ENCODE measurements around the gene LIN7C. TPM values are rescaled to one million over a fixed set of nuclear protein-coding genes. Genes with fewer than 3 reads are reported as not detected.

Gene LIN7C
- total and polyA plus RNA-seq, 2 donors: 12.4 to 14.2 TPM

GRCh38 chr11:27460158-27460978, 46.2 kb downstream of the LIN7C start:
- Histone ChIP-seq H3K9me3 (ENCODE audit: control insufficient read depth in 2 of 2, insufficient read depth in 1 of 2, low read length in 1 of 2) (no peaks in the 10 kb centered on the region), H3K4me3 (ENCODE audit: low read length in 2 of 2) (no peak overlapping the region), H3K27ac (ENCODE audit: low read depth in 1 of 2, low read length in 1 of 2) (no peak overlapping the region), H3K36me3 (ENCODE audit: control insufficient read depth in 2 of 2, insufficient read depth in 2 of 2, low read length in 1 of 2) (no peaks in the 10 kb centered on the region), H3K27me3 (ENCODE audit: control insufficient read depth in 2 of 2, insufficient read depth in 1 of 2, low read length in 1 of 2) (no peaks in the 10 kb centered on the region), H3K4me1 (ENCODE audit: control insufficient read depth in 2 of 2, insufficient read depth in 2 of 2, low read length in 2 of 2) (no peaks in the 10 kb centered on the region)
- WGBS: 93% methylated on average over 5 of the region's 5 CpGs
- no peak for DNase-seq (ENCODE audit: low read depth in 6 of 9, low spot score in 9 of 9)

- DNase-seq (ENCODE audit: low read depth in 6 of 9, low spot score in 9 of 9): no peak
- H3K27ac ChIP-seq (ENCODE audit: low read depth in 1 of 2, low read length in 1 of 2): no peak overlapping the region
- no peaks in the 10 kb centered on the region for H3K4me1 ChIP-seq (ENCODE audit: control insufficient read depth in 2 of 2, insufficient read depth in 2 of 2, low read length in 2 of 2)
- H3K4me3 ChIP-seq (ENCODE audit: low read length in 2 of 2): no peak overlapping the region
- WGBS: 76% methylated on average over 6 of the region's 6 CpGs
- H3K36me3 ChIP-seq (ENCODE audit: control insufficient read depth in 2 of 2, insufficient read depth in 2 of 2, low read length in 1 of 2): no peaks in the 10 kb centered on the region
- no peaks in the 10 kb centered on the region for H3K9me3 ChIP-seq (ENCODE audit: control insufficient read depth in 2 of 2, insufficient read depth in 1 of 2, low read length in 1 of 2)
- H3K27me3 ChIP-seq (ENCODE audit: control insufficient read depth in 2 of 2, insufficient read depth in 1 of 2, low read length in 1 of 2): no peaks in the 10 kb centered on the region
Observed at GRCh38 chr11:27459191-27459590, 47.4 kb downstream of the LIN7C start.

GRCh38 chr11:27458182-27458581, 48.4 kb downstream of the LIN7C start:
- H3K4me3 ChIP-seq (ENCODE audit: low read length in 2 of 2): no peak overlapping the region
- no peaks in the 10 kb centered on the region for H3K4me1 ChIP-seq (ENCODE audit: control insufficient read depth in 2 of 2, insufficient read depth in 2 of 2, low read length in 2 of 2)
- H3K27ac ChIP-seq (ENCODE audit: low read depth in 1 of 2, low read length in 1 of 2): no peak overlapping the region
- no peaks in the 10 kb centered on the region for H3K27me3 ChIP-seq (ENCODE audit: control insufficient read depth in 2 of 2, insufficient read depth in 1 of 2, low read length in 1 of 2)
- H3K9me3 ChIP-seq (ENCODE audit: control insufficient read depth in 2 of 2, insufficient read depth in 1 of 2, low read length in 1 of 2): no peaks in the 10 kb centered on the region
- DNase-seq (ENCODE audit: low read depth in 6 of 9, low spot score in 9 of 9): no peak
- WGBS: over 99% methylated on average over 2 of the region's 2 CpGs
- H3K36me3 ChIP-seq (ENCODE audit: control insufficient read depth in 2 of 2, insufficient read depth in 2 of 2, low read length in 1 of 2): no peaks in the 10 kb centered on the region

- no peaks in the 10 kb centered on the region for H3K36me3 ChIP-seq (ENCODE audit: control insufficient read depth in 2 of 2, insufficient read depth in 2 of 2, low read length in 1 of 2)
- no peaks in the 10 kb centered on the region for H3K27me3 ChIP-seq (ENCODE audit: control insufficient read depth in 2 of 2, insufficient read depth in 1 of 2, low read length in 1 of 2)
- no peak for DNase-seq (ENCODE audit: low read depth in 6 of 9, low spot score in 9 of 9)
- H3K4me1 ChIP-seq (ENCODE audit: control insufficient read depth in 2 of 2, insufficient read depth in 2 of 2, low read length in 2 of 2): no peaks in the 10 kb centered on the region
- no peak overlapping the region for H3K4me3 ChIP-seq (ENCODE audit: low read length in 2 of 2)
- no peaks in the 10 kb centered on the region for H3K9me3 ChIP-seq (ENCODE audit: control insufficient read depth in 2 of 2, insufficient read depth in 1 of 2, low read length in 1 of 2)
- no peak overlapping the region for H3K27ac ChIP-seq (ENCODE audit: low read depth in 1 of 2, low read length in 1 of 2)
Observed at GRCh38 chr11:27456795-27457329, 49.7 kb downstream of the LIN7C start.

- Histone ChIP-seq H3K36me3 (ENCODE audit: control insufficient read depth in 2 of 2, insufficient read depth in 2 of 2, low read length in 1 of 2) (no peaks in the 10 kb centered on the region), H3K27me3 (ENCODE audit: control insufficient read depth in 2 of 2, insufficient read depth in 1 of 2, low read length in 1 of 2) (no peaks in the 10 kb centered on the region), H3K9me3 (ENCODE audit: control insufficient read depth in 2 of 2, insufficient read depth in 1 of 2, low read length in 1 of 2) (no peaks in the 10 kb centered on the region), H3K4me3 (ENCODE audit: low read length in 2 of 2) (no peak overlapping the region), H3K4me1 (ENCODE audit: control insufficient read depth in 2 of 2, insufficient read depth in 2 of 2, low read length in 2 of 2) (no peaks in the 10 kb centered on the region), H3K27ac (ENCODE audit: low read depth in 1 of 2, low read length in 1 of 2) (no peak overlapping the region)
- WGBS: 92% methylated on average over 2 of the region's 2 CpGs
- DNase-seq (ENCODE audit: low read depth in 6 of 9, low spot score in 9 of 9): no peak
Observed at GRCh38 chr11:27456140-27456794, 50.3 kb downstream of the LIN7C start.

GRCh38 chr11:27455667-27456066, 50.9 kb downstream of the LIN7C start:
- WGBS: 95% methylated on average over 4 of the region's 4 CpGs
- Histone ChIP-seq H3K4me1 (ENCODE audit: control insufficient read depth in 2 of 2, insufficient read depth in 2 of 2, low read length in 2 of 2) (no peaks in the 10 kb centered on the region), H3K27ac (ENCODE audit: low read depth in 1 of 2, low read length in 1 of 2) (no peak overlapping the region)

GRCh38 chr11:27453701-27454100, 52.9 kb downstream of the LIN7C start:
- Histone ChIP-seq H3K4me3 (ENCODE audit: low read length in 2 of 2) (no peak overlapping the region), H3K36me3 (ENCODE audit: control insufficient read depth in 2 of 2, insufficient read depth in 2 of 2, low read length in 1 of 2) (no peaks in the 10 kb centered on the region), H3K27ac (ENCODE audit: low read depth in 1 of 2, low read length in 1 of 2) (no peak overlapping the region), H3K27me3 (ENCODE audit: control insufficient read depth in 2 of 2, insufficient read depth in 1 of 2, low read length in 1 of 2) (no peaks in the 10 kb centered on the region), H3K9me3 (ENCODE audit: control insufficient read depth in 2 of 2, insufficient read depth in 1 of 2, low read length in 1 of 2) (no peaks in the 10 kb centered on the region), H3K4me1 (ENCODE audit: control insufficient read depth in 2 of 2, insufficient read depth in 2 of 2, low read length in 2 of 2) (no peaks in the 10 kb centered on the region)
- WGBS: 97% methylated on average over 1 of the region's 1 CpG
- no peak for DNase-seq (ENCODE audit: low read depth in 6 of 9, low spot score in 9 of 9)

More at GRCh38 chr11:27455667-27456066, 50.9 kb downstream of the LIN7C start:
- Histone ChIP-seq H3K27me3 (ENCODE audit: control insufficient read depth in 2 of 2, insufficient read depth in 1 of 2, low read length in 1 of 2) (no peaks in the 10 kb centered on the region), H3K9me3 (ENCODE audit: control insufficient read depth in 2 of 2, insufficient read depth in 1 of 2, low read length in 1 of 2) (no peaks in the 10 kb centered on the region), H3K36me3 (ENCODE audit: control insufficient read depth in 2 of 2, insufficient read depth in 2 of 2, low read length in 1 of 2) (no peaks in the 10 kb centered on the region), H3K4me3 (ENCODE audit: low read length in 2 of 2) (no peak overlapping the region)
- no peak for DNase-seq (ENCODE audit: low read depth in 6 of 9, low spot score in 9 of 9)

GRCh38 chr11:27452147-27452546, 54.4 kb downstream of the LIN7C start:
- Histone ChIP-seq H3K9me3 (ENCODE audit: control insufficient read depth in 2 of 2, insufficient read depth in 1 of 2, low read length in 1 of 2) (no peaks in the 10 kb centered on the region), H3K4me1 (ENCODE audit: control insufficient read depth in 2 of 2, insufficient read depth in 2 of 2, low read length in 2 of 2) (no peaks in the 10 kb centered on the region), H3K36me3 (ENCODE audit: control insufficient read depth in 2 of 2, insufficient read depth in 2 of 2, low read length in 1 of 2) (no peaks in the 10 kb centered on the region), H3K4me3 (ENCODE audit: low read length in 2 of 2) (no peak overlapping the region), H3K27me3 (ENCODE audit: control insufficient read depth in 2 of 2, insufficient read depth in 1 of 2, low read length in 1 of 2) (no peaks in the 10 kb centered on the region), H3K27ac (ENCODE audit: low read depth in 1 of 2, low read length in 1 of 2) (no peak overlapping the region)
- no peak for DNase-seq (ENCODE audit: low read depth in 6 of 9, low spot score in 9 of 9)
- whole genome bisulfite sequencing: 98% methylated on average over 3 of the region's 3 CpGs

- Histone ChIP-seq H3K27ac (ENCODE audit: low read depth in 1 of 2, low read length in 1 of 2) (no peak overlapping the region), H3K36me3 (ENCODE audit: control insufficient read depth in 2 of 2, insufficient read depth in 2 of 2, low read length in 1 of 2) (no peaks in the 10 kb centered on the region), H3K4me1 (ENCODE audit: control insufficient read depth in 2 of 2, insufficient read depth in 2 of 2, low read length in 2 of 2) (no peaks in the 10 kb centered on the region), H3K4me3 (ENCODE audit: low read length in 2 of 2) (no peak overlapping the region), H3K9me3 (ENCODE audit: control insufficient read depth in 2 of 2, insufficient read depth in 1 of 2, low read length in 1 of 2) (no peaks in the 10 kb centered on the region), H3K27me3 (ENCODE audit: control insufficient read depth in 2 of 2, insufficient read depth in 1 of 2, low read length in 1 of 2) (no peaks in the 10 kb centered on the region)
- DNase-seq (ENCODE audit: low read depth in 6 of 9, low spot score in 9 of 9): no peak
- WGBS: 97% methylated on average over 1 of the region's 1 CpG
Observed at GRCh38 chr11:27451244-27451965, 55.2 kb downstream of the LIN7C start.

All from thymus (tissue), 11 donors.